Ammon's horn (tissue), 1 donor: ENCODE results near the gene CNKSR3.
A peak's percentile ranks its signal among the peaks of the same experiment; 100 is the strongest.

ENCODE experiments used
- DNase-seq: peaks from one replicate; pipeline ENCODE4 v3.0.0-alpha.2; 2016; ENCODE audit warnings: low spot score

CNKSR3 gene

DNA sequence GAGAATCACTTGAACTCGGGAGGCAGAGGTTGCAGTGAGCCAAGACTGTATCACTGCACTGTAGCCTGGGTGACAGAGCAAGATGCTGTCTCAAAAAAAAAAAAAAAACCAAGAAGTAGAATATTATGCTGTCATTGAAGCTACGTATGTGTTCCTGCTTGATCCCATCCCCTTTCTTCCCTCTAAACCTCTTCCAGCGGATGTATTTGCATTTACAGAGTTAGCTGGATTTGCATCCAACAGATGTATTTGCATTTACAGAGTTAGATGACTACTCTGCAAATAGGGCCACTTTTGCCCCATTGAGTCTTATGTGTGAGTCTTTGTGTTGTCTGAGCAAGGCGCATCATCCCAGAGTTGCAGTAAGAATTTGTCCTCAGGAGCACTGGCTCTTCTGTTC lies 128.9 kb downstream of the CNKSR3 start:
- no peak for DNase-seq

DNA sequence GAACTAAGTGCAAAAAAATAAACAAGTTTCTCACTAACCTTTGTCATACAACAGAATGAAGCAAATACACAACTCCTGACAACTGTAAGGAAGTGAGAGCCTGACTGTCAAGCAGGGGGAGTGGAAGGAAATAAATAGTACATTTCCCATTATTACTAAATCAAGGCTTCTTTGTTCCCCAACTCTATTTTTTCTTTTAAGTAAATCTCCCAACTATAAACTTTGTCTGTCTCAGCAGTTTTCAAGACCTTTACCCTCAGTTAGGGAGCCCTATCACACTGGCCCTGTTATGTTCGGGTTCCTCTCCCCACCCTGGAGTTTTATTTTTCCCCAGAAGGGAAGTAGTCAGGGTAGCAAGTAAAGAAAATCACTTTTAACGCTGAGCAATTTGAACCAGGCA lies 129.7 kb downstream of the CNKSR3 start:
- DNase-seq = peak; percentile 15

DNA sequence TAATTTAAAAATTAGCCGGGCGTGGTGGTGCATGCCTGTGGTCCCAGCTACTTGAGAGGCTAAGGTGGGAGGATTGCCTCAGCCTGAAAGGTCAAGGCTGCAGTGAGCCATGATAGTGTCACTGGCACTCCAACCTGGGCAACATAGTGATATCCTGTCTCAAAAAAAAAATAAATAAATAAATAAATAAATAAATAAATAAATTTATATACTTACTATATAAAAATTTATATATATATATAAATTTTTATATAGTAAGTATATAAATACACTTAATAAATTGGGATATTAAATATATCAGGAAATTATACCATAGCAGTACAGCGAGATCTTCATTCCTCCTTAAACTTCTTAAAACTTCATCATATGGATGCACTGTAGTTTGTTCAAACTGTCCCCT lies 130.9 kb downstream of the CNKSR3 start:
- no peak for DNase-seq

DNA sequence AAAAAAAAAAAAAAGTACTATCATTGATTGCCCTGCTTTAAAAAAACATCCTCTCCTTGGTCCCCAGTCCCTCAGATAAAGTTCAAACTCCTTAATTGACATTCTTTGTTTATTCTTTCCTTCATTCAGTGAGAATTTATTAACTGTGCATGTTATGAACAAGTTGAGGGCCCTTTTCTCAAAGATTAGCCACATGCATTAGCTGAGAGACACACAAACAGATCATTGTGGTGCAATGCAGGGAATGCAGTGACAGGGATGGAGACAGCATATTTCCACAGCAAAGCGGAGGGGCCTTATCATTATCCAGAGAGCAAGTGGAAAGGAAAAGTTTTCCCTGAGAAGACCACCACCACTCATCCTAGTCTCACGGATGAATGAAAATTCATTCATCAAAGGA lies 132.0 kb downstream of the CNKSR3 start:
- DNase-seq = no peak

DNA sequence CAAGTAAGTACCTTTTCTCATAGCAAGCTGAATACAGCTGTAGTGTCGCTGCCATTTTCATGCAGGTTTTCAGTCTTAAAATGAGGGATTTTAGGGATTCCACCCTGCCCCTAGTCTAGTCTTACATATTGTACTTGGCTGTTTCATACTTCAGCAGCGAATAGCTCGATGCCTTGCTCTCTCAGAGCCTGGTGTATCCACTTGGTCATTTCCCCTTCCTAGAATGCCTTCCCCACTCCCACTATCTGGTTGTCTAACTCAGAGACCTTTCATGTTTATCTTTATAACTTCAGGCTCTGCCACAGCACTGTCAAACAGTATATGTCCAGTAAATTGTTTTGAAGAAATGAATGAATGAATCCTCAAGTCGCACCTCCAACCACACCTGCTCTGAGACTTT lies 132.8 kb downstream of the CNKSR3 start:
- DNase-seq = no peak

- DNase-seq = no peak
These were observed 136.5 kb downstream of the CNKSR3 start for GRCh38 chr6:154373971-154374370.

DNA sequence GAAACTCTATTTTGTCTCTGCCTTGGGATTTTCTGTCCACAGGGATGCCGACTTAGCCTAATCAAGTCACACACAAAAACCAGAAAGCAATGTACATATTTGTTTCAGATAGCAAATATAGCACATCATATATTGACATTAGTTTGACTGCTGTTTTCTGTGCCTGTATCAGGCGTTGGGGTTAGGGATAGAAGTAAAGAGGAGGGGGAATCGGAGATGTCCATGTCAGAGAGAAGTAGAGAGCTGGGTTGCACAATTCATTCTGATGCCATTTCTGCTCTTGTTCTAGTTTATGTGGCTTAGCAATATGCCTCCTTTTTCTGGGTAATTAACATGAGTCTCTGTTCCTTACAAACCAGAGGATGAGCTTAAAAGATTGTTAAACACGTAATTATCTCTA lies 139.2 kb downstream of the CNKSR3 start:
- DNase-seq = no peak

DNA sequence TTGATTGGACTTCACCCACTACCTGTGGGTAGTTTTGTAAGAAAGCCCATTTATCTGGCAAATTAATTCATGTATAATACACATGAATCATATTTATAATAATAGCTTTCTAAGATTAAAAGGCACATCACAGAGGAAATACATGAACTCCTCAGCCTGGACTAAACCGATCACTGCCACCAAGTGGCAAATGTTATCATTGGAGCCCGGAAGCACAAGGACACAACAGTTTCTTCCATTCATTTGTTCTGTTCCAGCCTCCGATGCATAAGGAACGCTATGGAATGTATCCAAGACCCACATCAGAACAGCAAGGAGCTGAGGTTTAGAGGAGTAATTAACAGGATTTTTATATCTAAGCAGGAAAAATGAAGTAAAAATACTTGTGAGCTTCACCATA lies 139.9 kb downstream of the CNKSR3 start:
- peak; percentile 78 for DNase-seq

GRCh38 chr6:154367839-154368695 lies 142.4 kb downstream of the CNKSR3 start:
- DNase-seq = no peak

GRCh38 chr6:154367336-154367735 lies 143.1 kb downstream of the CNKSR3 start:
- DNase-seq = no peak

DNA sequence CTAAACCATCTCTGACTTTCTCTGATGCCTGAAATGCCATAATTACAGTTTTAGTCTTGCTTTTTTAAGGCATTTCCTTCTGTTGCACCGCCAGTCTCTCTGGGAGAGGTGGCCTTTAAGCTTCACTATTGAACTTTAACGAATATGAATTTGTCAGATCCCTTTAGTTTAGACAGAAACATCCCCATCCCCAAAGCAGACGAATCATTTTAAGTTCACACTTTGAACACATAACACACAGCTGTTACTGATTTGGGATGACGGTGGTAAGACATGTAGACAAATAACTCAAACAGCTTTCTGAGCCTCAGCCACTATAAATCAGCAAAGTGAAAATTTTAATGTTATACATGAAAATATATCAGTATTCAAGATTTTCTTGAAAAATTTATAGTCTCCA lies 146.7 kb downstream of the CNKSR3 start:
- no peak for DNase-seq

DNA sequence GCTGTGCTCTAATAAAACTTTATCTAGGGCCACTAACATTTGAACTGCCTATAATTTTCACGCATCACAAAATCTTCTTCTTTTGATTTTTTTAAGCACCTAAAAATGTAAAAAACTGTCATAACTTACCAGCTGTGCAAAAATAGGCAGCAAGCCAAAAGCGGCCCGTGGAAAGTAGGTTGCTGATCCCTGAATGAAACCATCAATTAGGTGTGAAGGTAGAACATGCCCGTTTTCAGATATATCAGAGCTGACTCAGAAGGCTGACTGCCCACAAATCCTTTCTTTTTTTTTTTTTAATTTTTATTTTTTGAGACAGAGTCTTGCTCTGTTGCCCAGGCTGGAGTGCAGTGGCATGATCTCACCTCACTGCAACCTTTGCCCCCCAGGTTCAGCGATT lies 149.0 kb downstream of the CNKSR3 start:
- DNase-seq = no peak

- no peak for DNase-seq
These were observed 150.0 kb downstream of the CNKSR3 start for GRCh38 chr6:154360476-154360875.

DNA sequence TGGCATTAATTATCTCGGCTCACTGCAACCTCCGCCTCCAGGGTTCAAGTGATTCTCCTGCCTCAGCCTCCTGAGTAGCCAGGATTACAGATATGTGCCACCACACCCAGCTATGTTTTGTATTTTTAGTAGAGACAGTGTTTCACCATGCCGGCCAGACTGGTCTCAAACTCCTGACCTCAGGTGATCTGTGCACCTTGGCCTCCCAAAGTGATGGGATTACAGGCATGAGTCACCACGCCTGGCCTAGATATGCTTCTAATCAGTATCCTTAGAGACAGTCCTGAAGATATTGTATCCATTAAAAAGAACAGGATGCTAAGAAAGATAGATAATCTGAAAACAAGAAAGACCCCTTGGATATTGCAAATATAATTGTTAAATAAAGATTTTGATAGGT lies 150.8 kb downstream of the CNKSR3 start:
- no peak for DNase-seq

DNA sequence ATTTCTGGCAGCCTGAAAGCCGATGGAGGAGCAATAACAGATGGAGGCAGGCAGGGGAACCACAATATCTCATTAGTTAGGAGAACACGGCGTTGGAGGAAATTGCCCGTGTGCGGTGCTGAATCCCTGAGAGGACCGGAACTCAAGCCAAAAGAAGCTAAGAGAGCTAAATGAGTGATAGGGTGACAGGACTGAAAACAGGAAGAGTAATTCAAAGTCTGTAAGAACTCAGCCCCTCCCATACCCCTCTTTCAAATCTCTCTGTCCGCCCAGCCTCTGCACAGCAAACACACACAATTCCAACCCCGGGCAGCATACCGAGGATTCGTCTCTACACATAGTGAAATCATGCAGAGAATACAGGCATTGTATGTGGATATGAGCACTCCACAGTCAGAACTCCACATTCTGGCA lies 151.3 kb downstream of the CNKSR3 start:
- peak; percentile 70 for DNase-seq

DNA sequence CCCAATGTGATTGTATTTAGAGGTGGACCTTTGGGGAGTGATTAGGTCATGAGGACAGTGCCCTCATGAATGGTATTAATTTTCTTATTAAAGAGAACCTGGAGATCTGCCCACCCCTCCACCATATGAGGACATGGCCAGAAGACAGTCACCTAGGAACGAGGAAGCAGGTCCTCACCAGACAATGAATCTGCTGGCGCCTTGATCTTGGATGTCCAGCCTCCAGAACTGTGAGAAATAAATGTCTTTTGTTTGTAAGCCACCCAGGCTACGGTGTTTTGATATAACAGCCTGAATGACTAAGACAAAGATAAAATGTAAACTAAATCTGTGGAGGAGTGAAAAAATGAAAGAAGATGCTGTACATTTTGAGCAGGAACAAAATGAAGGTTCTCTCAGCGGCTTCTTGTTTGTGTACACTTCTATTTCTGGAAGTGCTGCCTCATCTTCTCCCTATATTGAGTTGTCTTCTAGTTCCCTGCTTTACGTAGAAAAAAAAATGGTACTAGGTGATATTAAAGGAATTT lies 152.4 kb downstream of the CNKSR3 start:
- no peak for DNase-seq

- DNase-seq = peak; percentile 58
These were observed 153.8 kb downstream of the CNKSR3 start, which contains the start of gene IPCEF1 for GRCh38 chr6:154356690-154357089. Gene IPCEF1, minus strand, starts transcription at chr6:154356803. Its CDS starts 90,856 bp downstream, at chr6:154265947.

DNA sequence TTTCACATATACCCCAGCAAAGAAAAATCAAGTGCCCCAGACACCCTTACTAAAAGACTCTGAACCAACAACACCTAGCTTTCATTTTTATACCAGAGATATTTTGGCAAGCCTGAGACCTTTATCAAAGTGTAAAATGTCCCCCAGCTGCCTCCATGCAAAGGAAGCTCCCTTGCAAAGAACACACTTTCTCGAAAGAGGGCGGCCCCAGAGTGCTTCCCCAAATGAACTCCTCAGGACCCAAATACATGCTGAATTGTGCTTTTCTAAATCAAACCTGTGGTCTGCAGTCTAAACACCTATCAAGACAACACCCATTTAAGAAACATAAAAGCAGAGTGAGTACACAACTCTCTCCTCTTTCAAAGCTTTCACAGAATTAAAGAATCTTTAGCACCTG lies 154.4 kb downstream of the CNKSR3 start:
- peak; percentile 20 for DNase-seq

DNA sequence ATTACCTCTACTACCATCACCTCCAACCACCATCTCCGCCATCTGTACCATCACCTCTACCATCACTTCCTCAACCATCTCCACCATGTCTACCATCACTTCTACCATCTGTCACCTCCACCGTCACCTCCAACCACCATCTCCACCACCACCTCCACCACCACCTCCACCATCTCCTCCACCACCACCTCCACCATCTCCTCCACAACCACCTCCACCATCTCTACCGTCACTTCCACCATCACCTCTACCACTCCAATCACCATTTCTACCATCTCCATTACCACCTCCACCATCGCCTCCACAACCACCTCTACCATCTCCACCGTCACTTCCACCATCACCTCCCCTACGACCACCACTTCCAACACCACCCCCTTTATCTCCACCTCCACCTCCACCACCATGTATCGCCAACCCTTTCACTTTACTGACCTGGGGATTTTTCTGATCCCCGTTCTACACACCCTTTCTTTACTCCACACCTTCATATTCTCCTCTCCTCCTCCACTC lies 156.2 kb downstream of the CNKSR3 start:
- no peak for DNase-seq

GRCh38 chr6:154353626-154354025 lies 156.9 kb downstream of the CNKSR3 start:
- DNase-seq = no peak

DNA sequence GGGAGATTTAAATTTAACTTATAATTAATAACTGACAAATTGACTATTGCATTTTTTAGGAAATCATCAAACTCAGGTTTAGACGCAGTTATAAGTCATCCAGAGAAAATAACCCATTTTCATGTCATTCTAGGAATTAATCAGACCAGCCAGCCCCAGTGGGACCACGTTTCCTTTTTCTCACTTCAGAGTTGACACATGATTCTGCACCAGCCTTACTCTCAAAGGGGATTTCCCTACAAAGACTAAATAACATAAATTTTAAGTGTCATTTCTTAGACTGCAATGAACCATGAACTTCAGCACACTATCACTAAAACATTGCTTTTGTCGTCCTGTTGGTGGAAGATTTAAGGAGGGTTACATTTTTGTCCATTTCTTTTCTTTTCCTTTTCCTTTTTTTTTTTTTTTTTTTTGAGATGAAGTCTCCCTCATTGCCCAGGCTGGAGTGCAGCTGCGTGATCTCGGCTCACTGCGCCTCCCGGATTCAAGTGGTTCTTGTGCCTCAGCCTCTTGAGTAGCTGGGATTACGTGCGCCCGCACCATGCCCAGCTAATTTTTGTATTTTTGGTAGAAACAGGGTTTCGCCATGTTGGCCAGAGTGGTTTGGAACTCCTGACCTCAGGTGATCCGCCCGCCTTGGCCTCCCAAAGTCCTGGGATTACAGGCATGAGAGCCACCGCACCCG lies 157.4 kb downstream of the CNKSR3 start:
- DNase-seq = no peak

DNA sequence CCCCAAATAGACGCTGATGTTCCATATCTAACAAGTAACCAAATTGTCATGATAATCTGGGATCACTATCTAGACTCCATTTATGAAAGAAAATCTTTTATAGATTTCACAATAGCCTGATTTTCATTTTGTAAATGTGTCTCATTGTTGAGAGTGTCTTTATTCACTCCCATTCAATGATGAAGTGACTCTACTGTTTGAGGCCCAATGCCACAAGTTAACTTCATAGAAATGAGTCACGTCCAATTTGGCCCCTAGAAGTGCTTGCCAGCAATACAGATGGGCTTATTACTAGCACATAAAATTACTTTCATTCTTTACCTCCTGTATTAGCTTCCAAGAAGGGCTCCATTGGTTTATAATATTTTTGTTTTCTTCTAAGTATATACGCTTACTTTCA lies 160.2 kb downstream of the CNKSR3 start:
- DNase-seq = peak; percentile 22

DNA sequence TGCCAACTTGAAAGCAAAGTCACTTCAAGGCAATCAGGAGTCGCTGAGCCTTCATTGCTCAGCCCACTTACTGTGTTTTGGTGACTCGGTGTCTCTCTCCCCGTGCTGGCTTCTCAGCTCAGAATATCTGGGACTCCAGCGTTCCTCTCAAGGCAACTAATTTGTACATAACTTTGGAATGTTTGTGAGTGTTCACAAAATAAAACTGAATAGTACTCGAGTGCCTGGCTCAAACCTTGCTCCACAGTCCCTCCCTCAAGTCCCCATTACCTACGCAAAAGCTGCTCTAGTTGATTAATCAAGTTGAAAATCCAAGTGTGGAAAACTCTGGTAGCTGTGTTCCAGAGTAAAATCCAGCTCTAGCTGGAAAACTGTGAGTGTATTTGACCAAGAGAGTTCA lies 162.5 kb downstream of the CNKSR3 start:
- DNase-seq = no peak
